ENCODE results near the gene DPP3.
"Not testable (repeated sequence)": the region's sequence is repeated elsewhere in the genome, so short reads cannot be mapped to it uniquely, and the experiment has no call there.

GRCh38 chr11:66431287-66431686 is 48.9 kb upstream of the DPP3 start:
- TF ChIP-seq, protein P1, sequence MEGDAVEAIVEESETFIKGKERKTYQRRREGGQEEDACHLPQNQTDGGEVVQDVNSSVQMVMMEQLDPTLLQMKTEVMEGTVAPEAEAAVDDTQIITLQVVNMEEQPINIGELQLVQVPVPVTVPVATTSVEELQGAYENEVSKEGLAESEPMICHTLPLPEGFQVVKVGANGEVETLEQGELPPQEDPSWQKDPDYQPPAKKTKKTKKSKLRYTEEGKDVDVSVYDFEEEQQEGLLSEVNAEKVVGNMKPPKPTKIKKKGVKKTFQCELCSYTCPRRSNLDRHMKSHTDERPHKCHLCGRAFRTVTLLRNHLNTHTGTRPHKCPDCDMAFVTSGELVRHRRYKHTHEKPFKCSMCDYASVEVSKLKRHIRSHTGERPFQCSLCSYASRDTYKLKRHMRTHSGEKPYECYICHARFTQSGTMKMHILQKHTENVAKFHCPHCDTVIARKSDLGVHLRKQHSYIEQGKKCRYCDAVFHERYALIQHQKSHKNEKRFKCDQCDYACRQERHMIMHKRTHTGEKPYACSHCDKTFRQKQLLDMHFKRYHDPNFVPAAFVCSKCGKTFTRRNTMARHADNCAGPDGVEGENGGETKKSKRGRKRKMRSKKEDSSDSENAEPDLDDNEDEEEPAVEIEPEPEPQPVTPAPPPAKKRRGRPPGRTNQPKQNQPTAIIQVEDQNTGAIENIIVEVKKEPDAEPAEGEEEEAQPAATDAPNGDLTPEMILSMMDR (IDR thresholded peaks at IDR 0.05), result not testable (repeated sequence)
- TF ChIP-seq POLR2A (IDR thresholded peaks at IDR 0.05), result not testable (repeated sequence)
